G401.6 (cell line): Measurements from ENCODE around the gene ATAD3C.
"Not testable (repeated sequence)": the region's sequence is repeated elsewhere in the genome, so short reads cannot be mapped to it uniquely, and the experiment has no call there.

ENCODE experiments used
- FAIRE-seq: peaks from 2 replicates; lab custom pipeline; 2012; peaks lifted over from hg19 to GRCh38; lab: Jason Lieb, UNC

The ATAD3C gene

GRCh38 chr1:1419363-1419812, 30.1 kb upstream of the ATAD3C start:
- FAIRE-seq: no peak

GRCh38 chr1:1419813-1420653, 29.5 kb upstream of the ATAD3C start:
- FAIRE-seq: no peak

DNA sequence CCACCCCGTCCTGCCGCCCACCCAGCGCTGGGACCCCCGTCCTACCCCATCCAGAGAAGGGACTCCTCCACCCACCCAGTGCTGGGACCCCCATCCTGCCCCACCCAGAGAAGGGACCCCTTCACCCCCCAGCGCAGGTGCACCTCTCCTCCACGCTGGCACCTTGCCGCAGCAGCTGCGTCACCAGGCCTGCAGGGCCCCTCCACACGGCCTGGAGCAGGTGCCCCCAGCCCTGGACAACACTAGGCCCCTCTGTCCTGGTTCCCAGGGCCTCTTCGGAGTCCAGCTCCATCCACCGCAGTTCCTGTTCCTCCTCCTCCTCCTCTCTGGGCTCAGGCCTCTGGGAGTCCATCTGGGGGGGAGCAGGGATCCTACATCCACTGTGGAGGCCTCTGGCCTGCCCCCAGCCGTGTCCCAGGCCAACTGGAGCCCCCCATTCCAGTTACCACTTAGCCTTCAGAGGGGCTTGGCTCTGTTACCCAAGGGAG, 28.8 kb upstream of the ATAD3C start:
- FAIRE-seq: no peak

GRCh38 chr1:1421147-1421906, 28.2 kb upstream of the ATAD3C start, which contains the start of gene ANKRD65:
Gene ANKRD65, minus strand, starts transcription at chr1:1421276. Its CDS starts 271 bp downstream, at chr1:1421005.
- no peak for FAIRE-seq

DNA sequence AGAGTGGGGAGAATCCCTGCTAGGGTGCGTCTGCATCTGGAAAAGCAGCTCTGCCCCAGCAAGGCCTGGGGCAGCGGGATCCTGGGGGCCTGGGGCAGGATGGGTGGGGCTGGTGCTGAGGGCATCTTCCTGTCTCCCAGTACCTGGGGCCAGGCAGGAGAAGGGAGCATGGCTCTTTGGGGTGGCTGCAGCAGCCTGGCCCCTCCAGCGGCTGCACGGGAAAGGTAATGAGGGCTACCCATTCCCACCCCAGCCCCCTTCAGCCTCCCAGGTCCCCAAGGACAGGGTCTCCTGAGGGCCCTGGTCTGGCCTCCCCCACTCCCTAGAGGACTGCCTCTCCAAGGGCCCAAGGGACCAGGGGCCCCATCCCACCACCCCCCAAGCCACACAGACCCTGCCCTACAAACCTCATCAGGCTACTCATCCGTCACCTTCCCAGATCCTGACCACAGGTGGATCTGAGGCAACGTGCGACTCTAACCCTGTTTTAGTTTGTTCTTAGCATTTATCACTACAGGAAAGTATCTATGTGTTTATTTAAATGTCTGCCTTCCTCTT, 27.5 kb upstream of the ATAD3C start:
- FAIRE-seq: no peak

DNA sequence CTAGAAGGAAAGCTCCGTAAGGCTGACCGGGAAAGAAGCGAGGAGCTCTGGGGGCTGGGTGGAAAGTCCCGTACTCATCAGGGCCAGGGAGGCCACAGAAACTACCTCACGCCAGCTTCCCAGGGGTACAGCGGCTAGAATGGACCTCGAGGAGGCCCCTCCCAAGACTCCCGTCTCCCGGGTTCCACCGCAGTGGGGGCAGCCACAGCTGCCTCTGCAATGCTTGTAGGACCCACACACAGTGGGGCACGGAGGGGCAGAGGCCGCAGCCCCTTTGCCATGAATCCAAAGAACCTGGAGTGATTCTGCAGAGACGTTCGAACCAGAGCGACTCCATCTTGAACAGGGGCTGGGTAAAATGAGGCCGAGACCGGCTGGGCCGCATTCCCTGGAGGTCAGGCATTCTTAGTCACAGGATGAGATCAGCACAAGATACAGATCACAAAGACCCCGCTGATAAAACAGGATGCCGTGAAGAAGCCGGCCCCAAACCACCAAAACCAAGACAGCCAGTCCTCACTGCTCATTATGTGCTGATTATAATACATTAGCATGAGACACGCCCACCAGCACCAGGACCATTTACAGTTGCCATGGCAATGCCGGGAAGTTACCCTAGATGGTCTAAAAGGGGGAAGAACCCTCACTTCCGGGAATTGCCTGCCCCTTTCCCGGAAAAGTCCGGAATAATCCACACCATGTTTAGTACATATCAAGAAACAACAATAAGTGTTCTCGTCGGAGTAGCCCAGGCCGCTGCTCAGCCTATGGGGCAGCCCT, 26.8 kb upstream of the ATAD3C start:
- FAIRE-seq: no peak

DNA sequence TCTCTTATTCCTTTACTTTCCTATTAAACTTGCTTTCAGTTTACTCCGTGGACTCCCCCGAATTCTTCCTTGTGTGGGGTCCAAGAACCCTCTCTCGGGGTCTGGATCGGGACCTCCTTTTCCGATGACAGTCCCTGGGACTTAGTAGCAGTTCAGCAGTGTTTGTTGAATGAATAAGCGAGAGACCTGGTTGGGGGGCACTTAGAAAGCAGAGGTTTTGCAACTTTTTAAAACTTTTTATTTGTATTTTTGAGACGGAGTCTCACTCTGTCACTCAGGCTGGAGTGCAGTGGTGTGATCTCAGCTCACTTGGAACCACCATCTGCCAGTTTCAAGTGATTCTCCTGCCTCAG, 26.3 kb upstream of the ATAD3C start:
- no peak for FAIRE-seq

- FAIRE-seq: no peak
Measured at GRCh38 chr1:1424707-1425106, 24.8 kb upstream of the ATAD3C start.

DNA sequence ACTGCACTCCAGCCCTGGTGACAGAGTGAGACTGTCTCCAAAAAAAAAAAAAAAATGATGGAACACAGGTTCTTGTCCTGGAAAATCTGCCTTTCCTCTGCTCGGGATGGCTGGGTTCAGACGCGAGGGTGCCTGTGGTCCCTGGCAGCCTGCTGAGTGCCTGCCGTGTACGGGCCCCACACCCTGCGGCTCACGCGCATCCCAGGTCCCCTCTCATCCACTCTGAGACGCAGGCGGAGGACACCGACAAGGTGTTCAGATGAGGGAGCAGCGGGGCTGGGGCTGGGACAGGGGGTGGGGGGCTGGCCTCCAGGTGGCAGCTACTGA, 24.1 kb upstream of the ATAD3C start:
- no peak for FAIRE-seq

- FAIRE-seq: no peak
Measured at GRCh38 chr1:1425753-1426495, 23.6 kb upstream of the ATAD3C start.

- FAIRE-seq: no peak
Measured at GRCh38 chr1:1426496-1427105, 22.9 kb upstream of the ATAD3C start.

DNA sequence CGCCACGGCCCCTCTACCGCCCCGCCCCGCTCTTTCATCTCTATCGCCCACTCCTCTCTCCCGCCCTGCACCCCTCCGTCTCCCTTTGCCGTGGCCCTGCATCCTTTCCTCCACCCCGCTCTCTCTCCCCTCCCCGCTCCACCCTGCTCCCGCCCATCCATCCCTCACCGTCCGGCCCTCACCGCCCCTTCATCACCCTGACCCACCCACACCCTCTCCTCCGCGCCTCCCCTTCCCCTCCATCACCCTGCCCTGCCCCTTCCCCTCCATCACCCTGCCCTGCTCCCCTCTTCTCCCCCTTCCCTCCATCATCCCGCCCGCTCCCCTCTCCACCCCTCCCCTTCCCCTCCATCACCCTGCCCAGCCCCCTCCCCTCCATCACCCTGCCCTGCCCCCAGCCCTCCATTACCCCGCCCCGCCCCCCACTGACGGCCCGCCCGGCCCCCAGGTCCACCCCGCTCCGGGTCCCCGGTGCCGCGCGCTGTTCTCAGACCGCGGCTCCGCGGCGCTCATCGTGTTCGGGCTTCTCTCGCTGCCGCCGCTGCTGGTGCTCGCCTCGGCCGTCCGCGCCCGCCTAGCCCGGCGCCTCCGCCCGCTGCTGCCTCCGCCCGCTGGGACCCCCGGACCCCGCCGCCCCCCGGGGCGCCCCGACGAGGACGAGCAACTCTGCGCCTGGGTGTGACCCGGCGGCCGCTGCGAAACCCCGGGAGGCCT, 22.2 kb upstream of the ATAD3C start:
- no peak for FAIRE-seq

- FAIRE-seq: no peak
Measured at GRCh38 chr1:1427820-1428148, 21.7 kb upstream of the ATAD3C start.

- FAIRE-seq: no peak
Measured at GRCh38 chr1:1428174-1428573, 21.3 kb upstream of the ATAD3C start.

- not testable (repeated sequence) for FAIRE-seq
Measured at GRCh38 chr1:1428967-1429366, 20.5 kb upstream of the ATAD3C start.

DNA sequence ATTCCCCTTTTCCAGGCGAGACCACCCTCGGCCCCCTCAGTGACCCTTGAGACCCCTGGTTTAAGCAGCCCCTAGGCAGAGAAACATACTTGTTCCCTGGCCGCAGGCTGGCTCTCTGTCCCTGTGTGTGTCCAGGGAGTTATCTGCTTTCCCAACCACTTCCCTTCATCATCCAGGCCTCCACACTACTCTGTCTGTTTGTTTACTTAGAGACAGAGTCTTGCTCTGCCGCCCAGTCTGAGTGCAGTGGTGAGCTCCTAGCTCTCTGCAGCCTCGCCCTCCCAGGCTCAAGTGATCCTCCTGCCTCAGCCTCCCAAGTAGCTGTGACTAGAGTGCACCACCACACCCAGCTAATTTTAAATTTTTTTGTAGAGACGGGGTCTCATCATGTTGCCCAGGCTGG, 19.8 kb upstream of the ATAD3C start:
- FAIRE-seq: no peak

- peak; percentile 75 for FAIRE-seq
Measured at GRCh38 chr1:1430114-1430982, 19.1 kb upstream of the ATAD3C start.

- no peak for FAIRE-seq
Measured at GRCh38 chr1:1430992-1431844, 18.3 kb upstream of the ATAD3C start.

GRCh38 chr1:1431845-1432273, 17.6 kb upstream of the ATAD3C start:
- FAIRE-seq: peak; percentile 88
